ENCODE data around the gene TPM4.

Gene TPM4

GRCh38 chr19:16141043-16141442 lies 64.7 kb downstream of the TPM4 start:
- Histone ChIP-seq H3K27me3 (ENCODE audit: control insufficient read depth, low read length) (no peaks in the 10 kb centered on the region), H3K4me1 (ENCODE audit: control insufficient read depth, low read length) (peaks cover 60% of the 10 kb centered on the region), H3K9me3 (ENCODE audit: control insufficient read depth, insufficient read depth, low read length) (no peaks in the 10 kb centered on the region), H3K27ac (ENCODE audit: low read depth, low read length) (peak overlapping the region; percentile 95), H3K9me2 (replicated peaks; ENCODE audit: control insufficient read depth, low read length) (no peaks in the 10 kb centered on the region), H4K20me1 (ENCODE audit: control insufficient read depth, insufficient read depth, low read depth, low read length) (0 out of 2 replicates have a peak, but pooled peaks cover under 1% of the 10 kb centered on the region), H3K4me3 (ENCODE audit: low read length) (0 out of 2 replicates have a peak overlapping the region, but pooled peaks have one; percentile 4), H3K36me3 (ENCODE audit: control insufficient read depth, low read length) (peaks cover 17% of the 10 kb centered on the region), H3F3A (ENCODE audit: control insufficient read depth, insufficient read depth) (peaks cover 25% of the 10 kb centered on the region), H3K4me2 (ENCODE audit: low read length) (peak overlapping the region; percentile 40), H3K79me2 (ENCODE audit: control insufficient read depth, low read length) (peaks cover 26% of the 10 kb centered on the region)
- TF ChIP-seq CTCF (IDR thresholded peaks at IDR 0.05; ENCODE audit: low read depth, low read length, poor library complexity, severe bottlenecking) = peak; percentile 55
- TF ChIP-seq EZH2phosphoT487 (IDR thresholded peaks at IDR 0.05; ENCODE audit: borderline replicate concordance, low read length) = no peak

- peaks cover 63% of the 10 kb centered on the region for H3K4me1 ChIP-seq (ENCODE audit: control insufficient read depth, low read length)
- no peaks in the 10 kb centered on the region for H3K9me2 ChIP-seq (replicated peaks; ENCODE audit: control insufficient read depth, low read length)
- peak overlapping the region; percentile 93 for H3K4me2 ChIP-seq (ENCODE audit: low read length)
- peaks cover 25% of the 10 kb centered on the region for H3K36me3 ChIP-seq (ENCODE audit: control insufficient read depth, low read length)
- peak overlapping the region; percentile 94; the same call in 1 of the 2 replicates for H3K4me3 ChIP-seq (ENCODE audit: low read length)
- TF ChIP-seq EZH2phosphoT487 (IDR thresholded peaks at IDR 0.05; ENCODE audit: borderline replicate concordance, low read length) (no peak), CTCF (IDR thresholded peaks at IDR 0.05; ENCODE audit: low read depth, low read length, poor library complexity, severe bottlenecking) (no peak)
- H3K79me2 ChIP-seq (ENCODE audit: control insufficient read depth, low read length) = peaks cover 36% of the 10 kb centered on the region
- H3K9me3 ChIP-seq (ENCODE audit: control insufficient read depth, insufficient read depth, low read length) = no peaks in the 10 kb centered on the region
- H3K27me3 ChIP-seq (ENCODE audit: control insufficient read depth, low read length) = no peaks in the 10 kb centered on the region
- peaks cover 23% of the 10 kb centered on the region for H3F3A ChIP-seq (ENCODE audit: control insufficient read depth, insufficient read depth)
- H4K20me1 ChIP-seq (ENCODE audit: control insufficient read depth, insufficient read depth, low read depth, low read length) = 0 out of 2 replicates have a peak, but pooled peaks cover 5% of the 10 kb centered on the region
- H3K27ac ChIP-seq (ENCODE audit: low read depth, low read length) = peak overlapping the region; percentile 95
Measured at GRCh38 chr19:16142032-16142580, 65.8 kb downstream of the TPM4 start.

- Histone ChIP-seq H3K4me3 (ENCODE audit: low read length) (peak within 1 kb of the TSS; percentile 94), H3K27me3 (ENCODE audit: control insufficient read depth, low read length) (no peaks in the 10 kb centered on the region), H4K20me1 (ENCODE audit: control insufficient read depth, insufficient read depth, low read depth, low read length) (0 out of 2 replicates have a peak, but pooled peaks cover 5% of the 10 kb centered on the region), H3K9me2 (replicated peaks; ENCODE audit: control insufficient read depth, low read length) (no peaks in the 10 kb centered on the region), H3K4me1 (ENCODE audit: control insufficient read depth, low read length) (peaks cover 77% of the 10 kb centered on the region), H3K4me2 (ENCODE audit: low read length) (peak within 1 kb of the TSS; percentile 93), H3K79me2 (ENCODE audit: control insufficient read depth, low read length) (peaks cover 51% of the 10 kb centered on the region), H3K9me3 (ENCODE audit: control insufficient read depth, insufficient read depth, low read length) (no peaks in the 10 kb centered on the region), H3F3A (ENCODE audit: control insufficient read depth, insufficient read depth) (peaks cover 25% of the 10 kb centered on the region), H3K36me3 (ENCODE audit: control insufficient read depth, low read length) (peaks cover 36% of the 10 kb centered on the region), H3K27ac (ENCODE audit: low read depth, low read length) (peak within 1 kb of the TSS; percentile 95)
- TF ChIP-seq CTCF (IDR thresholded peaks at IDR 0.05; ENCODE audit: low read depth, low read length, poor library complexity, severe bottlenecking) = no peak
- TF ChIP-seq EZH2phosphoT487 (IDR thresholded peaks at IDR 0.05; ENCODE audit: borderline replicate concordance, low read length) = no peak
Measured at GRCh38 chr19:16143399-16144215, 67.3 kb downstream of the TPM4 start, which contains the start of gene HSH2D. Gene HSH2D (plus strand): TSS chr19:16143685. CDS start chr19:16148751, 5,066 bp downstream.
